Endodermal cell (in vitro differentiated cells): Measurements from ENCODE around the gene TPT1. TPM values are rescaled to one million over a fixed set of nuclear protein-coding genes. Genes with fewer than 3 reads are reported as not detected.
A peak's percentile ranks its signal among the peaks of the same experiment; 100 is the strongest.

Experiments used
- DNase-seq: peaks from one replicate; pipeline ENCODE4 v3.0.0-alpha.2; 2017
- H3K27ac ChIP-seq: 2 replicates; pipeline ENCODE4 v1.5.1; 2013; ENCODE audit warnings: mild to moderate bottlenecking, low read depth, low read length, moderate library complexity
- H3K27me3 ChIP-seq: 2 replicates; pipeline ENCODE4 v1.6.1; 2013; ENCODE audit warnings: mild to moderate bottlenecking, low read length, moderate library complexity; ENCODE audit not compliant: insufficient read depth, control insufficient read depth, poor library complexity, severe bottlenecking
- H3K36me3 ChIP-seq: 2 replicates; pipeline ENCODE4 v1.7.0; 2013; ENCODE audit warnings: mild to moderate bottlenecking, low read length, moderate library complexity; ENCODE audit not compliant: control insufficient read depth, insufficient read depth
- H3K4me1 ChIP-seq: one replicate; pipeline ENCODE4 v1.7.0; 2013; ENCODE audit warnings: low read length; ENCODE audit not compliant: control insufficient read depth, insufficient read depth
- H3K4me3 ChIP-seq: 2 replicates; pipeline ENCODE4 v1.5.1; 2013; ENCODE audit warnings: mild to moderate bottlenecking, low read length, moderate library complexity
- H3K9ac ChIP-seq: 2 replicates; pipeline ENCODE4 v1.6.1; 2013; ENCODE audit warnings: mild to moderate bottlenecking, low read length, moderate library complexity; ENCODE audit not compliant: poor library complexity, severe bottlenecking; ENCODE audit errors: extremely low read depth
- H3K9me3 ChIP-seq: 2 replicates; pipeline ENCODE4 v1.6.1; 2013; ENCODE audit warnings: mild to moderate bottlenecking, low read length, moderate library complexity; ENCODE audit not compliant: control insufficient read depth
- H3K27ac Mint-ChIP-seq: 2 replicates; pipeline ENCODE4 v1.8.0; 2020; ENCODE audit warnings: mixed read lengths
- H3K27me3 Mint-ChIP-seq: 2 replicates; pipeline ENCODE4 v1.8.0; 2021; ENCODE audit warnings: mild to moderate bottlenecking, mixed read lengths; ENCODE audit not compliant: insufficient read depth
- H3K36me3 Mint-ChIP-seq: 2 replicates; pipeline ENCODE4 v1.8.0; 2020; ENCODE audit warnings: low read depth, mixed read lengths
- H3K4me1 Mint-ChIP-seq: 2 replicates; pipeline ENCODE4 v1.8.0; 2020; ENCODE audit warnings: mixed read lengths
- H3K4me3 Mint-ChIP-seq: 2 replicates; pipeline ENCODE4 v1.8.0; 2020; ENCODE audit warnings: mild to moderate bottlenecking, moderate library complexity, mixed read lengths
- H3K9me3 Mint-ChIP-seq: 2 replicates; pipeline ENCODE4 v1.8.0; 2020; ENCODE audit warnings: mild to moderate bottlenecking, mixed read lengths
- WGBS, 2 experiments: methylation state at CpG; one replicate each; pipeline versions ENCODE4 v1.1.5 to v1.1.7; 2013; ENCODE audit warnings: missing lambda C conversion rate in 2 of 2, mixed read lengths in 1 of 2; ENCODE audit not compliant: insufficient coverage in 1 of 2, insufficient read length in 1 of 2; 5-methylcytosine and 5-hydroxymethylcytosine counted together
- total RNA-seq, 2 donors: library from RNA; stranded (reverse); fragmentation: NEBNext Ultra II Directional in 1 of 2; extraction: Animal tissue kit (Norgen Biotek cat#: 25700) in 1 of 2; gene quantifications; 2 replicates in 1 of 2; 3 replicates in 1 of 2; pipeline ENCODE4 v1.2.1, GENCODE V29; 2021
- TF ChIP-seq, protein P1 (sequence below): fragments of 200-600 bp; sonication (generic); conservative IDR thresholded peaks from 2 replicates; pipeline ENCODE4 v1.5.0; 2021; ENCODE audit warnings: antibody characterized with exemption, mild to moderate bottlenecking

Gene TPT1
- total RNA-seq, 2 donors from 2014 or later: 2,192 to 2,586 TPM

DNA sequence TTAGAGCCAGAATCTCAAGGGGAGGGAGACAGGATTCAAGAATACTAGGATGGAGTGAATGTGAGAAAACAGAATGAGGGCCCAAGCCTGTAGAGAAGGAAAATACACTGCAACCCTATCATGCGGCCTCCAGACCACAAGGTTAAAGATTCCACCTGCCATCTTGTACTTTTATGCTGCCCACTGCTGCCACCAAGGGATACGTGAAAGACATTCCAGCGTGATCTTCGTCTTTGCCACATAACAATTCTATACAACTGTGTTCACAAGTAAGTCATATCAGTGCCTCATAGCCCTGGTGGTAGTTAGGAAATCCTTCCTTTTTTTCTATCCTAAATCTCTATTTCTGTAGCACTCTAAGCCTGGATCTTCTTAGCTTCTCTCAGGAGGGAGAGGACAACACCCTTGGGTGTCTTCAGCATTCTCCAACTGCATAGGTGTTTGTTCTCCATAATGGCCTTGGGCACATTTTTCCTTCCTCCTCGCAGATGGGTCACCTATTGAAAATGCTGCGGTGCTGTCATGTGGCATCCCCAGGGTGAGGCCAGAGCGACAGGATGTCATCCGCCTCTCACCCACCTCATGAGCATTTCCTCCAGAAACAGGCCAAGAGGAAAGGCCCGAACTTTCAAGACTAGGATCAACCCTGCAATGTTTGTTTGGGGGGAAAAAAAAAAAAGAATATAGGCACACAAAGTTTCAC lies 13.6 kb downstream of the TPT1 start:
- Histone ChIP-seq H3K27me3 (no peaks in the 10 kb centered on the region), H3K27ac (no peak overlapping the region), H3K36me3 (no peaks in the 10 kb centered on the region), H3K9me3 (no peaks in the 10 kb centered on the region), H3K4me3 (no peak overlapping the region), H3K4me1 (no peaks in the 10 kb centered on the region), H3K9ac (no peak overlapping the region)
- Mint-ChIP-seq H3K9me3 (no peaks in the 10 kb centered on the region), H3K4me3 (no peak overlapping the region), H3K27ac (no peak overlapping the region), H3K36me3 (no peaks in the 10 kb centered on the region), H3K27me3 (no peaks in the 10 kb centered on the region), H3K4me1 (peaks cover 9% of the 10 kb centered on the region)
- 94 to 96% methylated on average over 5 to 9 of the region's 9 CpGs for WGBS, 2 experiments
- no peak for DNase-seq
- TF ChIP-seq, protein P1, sequence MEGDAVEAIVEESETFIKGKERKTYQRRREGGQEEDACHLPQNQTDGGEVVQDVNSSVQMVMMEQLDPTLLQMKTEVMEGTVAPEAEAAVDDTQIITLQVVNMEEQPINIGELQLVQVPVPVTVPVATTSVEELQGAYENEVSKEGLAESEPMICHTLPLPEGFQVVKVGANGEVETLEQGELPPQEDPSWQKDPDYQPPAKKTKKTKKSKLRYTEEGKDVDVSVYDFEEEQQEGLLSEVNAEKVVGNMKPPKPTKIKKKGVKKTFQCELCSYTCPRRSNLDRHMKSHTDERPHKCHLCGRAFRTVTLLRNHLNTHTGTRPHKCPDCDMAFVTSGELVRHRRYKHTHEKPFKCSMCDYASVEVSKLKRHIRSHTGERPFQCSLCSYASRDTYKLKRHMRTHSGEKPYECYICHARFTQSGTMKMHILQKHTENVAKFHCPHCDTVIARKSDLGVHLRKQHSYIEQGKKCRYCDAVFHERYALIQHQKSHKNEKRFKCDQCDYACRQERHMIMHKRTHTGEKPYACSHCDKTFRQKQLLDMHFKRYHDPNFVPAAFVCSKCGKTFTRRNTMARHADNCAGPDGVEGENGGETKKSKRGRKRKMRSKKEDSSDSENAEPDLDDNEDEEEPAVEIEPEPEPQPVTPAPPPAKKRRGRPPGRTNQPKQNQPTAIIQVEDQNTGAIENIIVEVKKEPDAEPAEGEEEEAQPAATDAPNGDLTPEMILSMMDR: peak; percentile 26

DNA sequence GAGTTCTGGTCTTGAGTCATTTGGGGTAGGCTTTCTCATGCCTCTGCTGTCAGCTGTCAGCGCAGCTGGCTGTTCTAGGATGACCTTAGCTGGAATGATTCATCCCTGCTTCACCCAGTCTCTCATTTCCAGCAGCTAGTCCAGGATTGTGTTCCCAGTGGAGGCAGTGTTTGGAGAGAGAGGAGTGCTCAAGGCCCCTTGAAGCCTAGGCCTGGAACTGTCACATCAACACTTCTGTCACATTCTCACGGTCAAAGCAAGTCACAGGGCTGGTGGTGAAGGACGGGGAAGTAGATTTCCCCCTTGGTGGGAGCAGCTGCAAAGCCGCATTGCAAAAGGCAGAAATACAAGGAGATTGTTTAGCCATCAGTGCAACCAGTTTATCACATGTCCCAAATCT lies 15.2 kb downstream of the TPT1 start:
- H3K4me1 ChIP-seq: no peaks in the 10 kb centered on the region
- Mint-ChIP-seq H3K27ac (no peak overlapping the region), H3K4me1 (peaks cover 5% of the 10 kb centered on the region), H3K4me3 (no peak overlapping the region), H3K36me3 (no peaks in the 10 kb centered on the region), H3K9me3 (no peaks in the 10 kb centered on the region), H3K27me3 (no peaks in the 10 kb centered on the region)
- no peak overlapping the region for H3K4me3 ChIP-seq
- H3K27ac ChIP-seq: no peak overlapping the region
- H3K9me3 ChIP-seq: no peaks in the 10 kb centered on the region
- 81 to 100% methylated on average over 1 to 4 of the region's 4 CpGs for WGBS, 2 experiments
- H3K27me3 ChIP-seq: no peaks in the 10 kb centered on the region
- H3K9ac ChIP-seq: no peak overlapping the region
- no peaks in the 10 kb centered on the region for H3K36me3 ChIP-seq
- DNase-seq: no peak
- TF ChIP-seq, protein P1: no peak

DNA sequence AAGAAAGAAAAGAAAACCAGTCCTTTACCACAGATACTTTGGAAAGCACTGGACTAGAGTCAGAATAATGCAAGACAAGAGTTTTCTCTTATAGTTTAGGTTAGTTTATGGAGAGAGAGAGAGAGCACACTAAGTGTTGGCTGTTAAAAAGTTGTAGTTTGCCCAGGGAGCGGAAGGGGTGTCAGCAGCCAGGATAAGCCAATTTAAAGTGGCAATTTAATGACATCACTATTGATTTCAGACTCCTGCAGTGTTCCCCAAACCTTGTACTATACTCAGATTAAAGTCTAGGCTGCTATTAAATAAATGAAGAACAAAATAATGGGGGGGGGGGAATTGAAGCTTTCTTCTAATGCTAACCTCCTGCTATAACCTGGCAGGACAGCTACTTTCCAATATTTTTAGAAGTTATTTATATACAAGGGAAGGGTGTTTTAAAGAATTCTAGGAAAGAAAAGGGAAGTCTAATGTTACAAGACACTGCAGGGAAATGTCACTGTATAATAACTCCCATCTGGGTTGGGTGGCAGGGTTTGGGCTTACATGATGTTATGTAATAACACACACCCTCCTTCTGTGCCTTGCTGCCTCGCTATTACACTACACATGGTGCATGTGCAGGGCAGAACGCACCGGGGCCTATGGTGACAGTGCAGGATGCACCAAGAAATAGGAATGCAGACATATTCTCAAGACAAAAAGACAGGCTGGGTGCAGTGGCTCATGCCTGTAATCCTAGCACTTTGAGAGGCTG lies 19.9 kb downstream of the TPT1 start:
- no peaks in the 10 kb centered on the region for H3K4me1 ChIP-seq
- no peak for DNase-seq
- H3K27ac ChIP-seq: no peak overlapping the region
- H3K9me3 ChIP-seq: no peaks in the 10 kb centered on the region
- Mint-ChIP-seq H3K36me3 (no peaks in the 10 kb centered on the region), H3K27me3 (no peaks in the 10 kb centered on the region), H3K9me3 (no peaks in the 10 kb centered on the region), H3K4me1 (peaks cover 3% of the 10 kb centered on the region), H3K4me3 (no peak overlapping the region), H3K27ac (no peak overlapping the region)
- TF ChIP-seq, protein P1: no peak
- no peaks in the 10 kb centered on the region for H3K36me3 ChIP-seq
- 60 to 84% methylated on average over 1 to 4 of the region's 4 CpGs for WGBS, 2 experiments
- no peak overlapping the region for H3K9ac ChIP-seq
- no peaks in the 10 kb centered on the region for H3K27me3 ChIP-seq
- H3K4me3 ChIP-seq: no peak overlapping the region
